Neural cell (in vitro differentiated cells): ENCODE results near the gene TMCO2. TPM values are rescaled to one million over a fixed set of nuclear protein-coding genes. Genes with fewer than 3 reads are reported as not detected.

Experiments used
- H2AFZ ChIP-seq: fragments of 200-600, 300-800 bp; sonication (generic), shearing (Covaris generic); 2 replicates; pipeline ENCODE4 v1.6.0; 2014; ENCODE audit warnings: low read depth, mild to moderate bottlenecking, antibody characterized with exemption, low read length, moderate library complexity
- H3F3A ChIP-seq: fragments of 200-600 bp; shearing (Covaris generic); 2 replicates; pipeline ENCODE4 v1.6.1; 2016; ENCODE audit warnings: mild to moderate bottlenecking, moderate library complexity, mixed read lengths, antibody characterized with exemption, low read length; ENCODE audit not compliant: insufficient read depth, poor library complexity, severe bottlenecking
- H3K27ac ChIP-seq: fragments of 200-600, 300-800 bp; sonication (generic), shearing (Covaris generic); 2 replicates; pipeline ENCODE4 v1.5.1; 2014; ENCODE audit warnings: mild to moderate bottlenecking, low read length, moderate library complexity
- H3K27me3 ChIP-seq: fragments of 300-800, 200-600 bp; sonication (generic), shearing (Covaris generic); 2 replicates; pipeline ENCODE4 v1.6.0; 2014; ENCODE audit warnings: mild to moderate bottlenecking, low read depth, low read length, moderate library complexity; ENCODE audit not compliant: insufficient read depth
- H3K36me3 ChIP-seq: fragments of 300-800, 200-600 bp; sonication (generic), shearing (Covaris generic); 2 replicates; pipeline ENCODE4 v1.5.1; 2014; ENCODE audit warnings: mild to moderate bottlenecking, antibody characterized with exemption, low read length, moderate library complexity; ENCODE audit not compliant: insufficient read depth
- H3K4me2 ChIP-seq: fragments of 300-800, 200-600 bp; sonication (generic), shearing (Covaris generic); 2 replicates; pipeline ENCODE4 v1.6.0; 2014; ENCODE audit warnings: mild to moderate bottlenecking, low read length
- H3K4me3 ChIP-seq: fragments of 300-800, 200-600 bp; sonication (generic), shearing (Covaris generic); 2 replicates; pipeline ENCODE4 v1.5.1; 2014; ENCODE audit warnings: mild to moderate bottlenecking, low read length, moderate library complexity
- H3K79me2 ChIP-seq: fragments of 200-600 bp; shearing (Covaris generic); replicated peaks from 2 replicates; pipeline ENCODE4 v1.6.0; 2014; ENCODE audit warnings: mild to moderate bottlenecking, low read length, moderate library complexity; ENCODE audit not compliant: insufficient read depth
- H3K9ac ChIP-seq: fragments of 300-800, 200-600 bp; sonication (generic), shearing (Covaris generic); 2 replicates; pipeline ENCODE4 v1.6.1; 2016; ENCODE audit warnings: mild to moderate bottlenecking, low read length, mixed read lengths
- H3K9me2 ChIP-seq: fragments of 200-600 bp; shearing (Covaris generic); 2 replicates; pipeline ENCODE4 v1.6.1; 2016; ENCODE audit warnings: mild to moderate bottlenecking, low read length, mixed read lengths; ENCODE audit not compliant: insufficient read depth
- H3K9me3 ChIP-seq: fragments of 200-600, 300-800 bp; sonication (generic), shearing (Covaris generic); 2 replicates; pipeline ENCODE4 v1.6.1; 2016; ENCODE audit warnings: mild to moderate bottlenecking, mixed run types, low read length, moderate library complexity, mixed read lengths
- H4K20me1 ChIP-seq: fragments of 200-600 bp; shearing (Covaris generic); 2 replicates; pipeline ENCODE4 v1.6.1; 2016; ENCODE audit warnings: mild to moderate bottlenecking, mixed run types; ENCODE audit not compliant: insufficient read depth
- EP300 ChIP-seq: fragments of 450-650 bp; conservative IDR thresholded peaks from 2 replicates; pipeline ENCODE4 v1.6.1; 2014; ENCODE audit warnings: antibody characterized with exemption, mild to moderate bottlenecking, moderate library complexity; ENCODE audit not compliant: poor library complexity, severe bottlenecking
- EZH2 ChIP-seq: fragments of 200-600, 300-800 bp; shearing (Covaris generic), sonication (generic); IDR thresholded peaks from 2 replicates; pipeline ENCODE4 v1.6.1; 2014; ENCODE audit warnings: antibody characterized with exemption, low read length, borderline replicate concordance, mild to moderate bottlenecking; ENCODE audit not compliant: insufficient read depth, poor library complexity, severe bottlenecking
- MXI1 ChIP-seq: fragments of 450-650 bp; conservative IDR thresholded peaks from 2 replicates; pipeline ENCODE4 v1.6.1; 2014; ENCODE audit warnings: antibody characterized with exemption, mild to moderate bottlenecking; ENCODE audit not compliant: poor library complexity, severe bottlenecking
- POLR2AphosphoS5 ChIP-seq: IDR thresholded peaks from 2 replicates; pipeline ENCODE4 v1.6.1; 2012
- RAD21 ChIP-seq: fragments of 450-650 bp; conservative IDR thresholded peaks from 2 replicates; pipeline ENCODE4 v1.6.1; 2014; ENCODE audit warnings: antibody characterized with exemption, mild to moderate bottlenecking, moderate library complexity
- SMC3 ChIP-seq: fragments of 450-650 bp; conservative IDR thresholded peaks from 2 replicates; pipeline ENCODE4 v1.6.1; 2014; ENCODE audit warnings: antibody characterized with exemption, mild to moderate bottlenecking, moderate library complexity; ENCODE audit not compliant: poor library complexity
- TAF1 ChIP-seq: IDR thresholded peaks from 2 replicates; pipeline ENCODE4 v1.6.1; 2012; ENCODE audit warnings: low read depth
- polyA plus RNA-seq: library from polyadenylated mRNA; depleted of rRNA; stranded (reverse); fragments of >200 nt; gene quantifications from 2 replicates; pipeline ENCODE4 v1.2.3, GENCODE V29; 2014
- TF ChIP-seq, protein P1 (sequence below): IDR thresholded peaks from 2 replicates; pipeline ENCODE4 v1.6.1; 2012; ENCODE audit warnings: borderline replicate concordance
- TF ChIP-seq, protein P2 (sequence below): fragments of 450-650 bp; IDR thresholded peaks from 2 replicates; pipeline ENCODE4 v1.5.1; 2014; ENCODE audit warnings: antibody characterized with exemption, mild to moderate bottlenecking, moderate library complexity; ENCODE audit not compliant: poor library complexity, severe bottlenecking

The TMCO2 gene
- polyA plus RNA-seq, 1 donor from 2014 or later = not detected

DNA sequence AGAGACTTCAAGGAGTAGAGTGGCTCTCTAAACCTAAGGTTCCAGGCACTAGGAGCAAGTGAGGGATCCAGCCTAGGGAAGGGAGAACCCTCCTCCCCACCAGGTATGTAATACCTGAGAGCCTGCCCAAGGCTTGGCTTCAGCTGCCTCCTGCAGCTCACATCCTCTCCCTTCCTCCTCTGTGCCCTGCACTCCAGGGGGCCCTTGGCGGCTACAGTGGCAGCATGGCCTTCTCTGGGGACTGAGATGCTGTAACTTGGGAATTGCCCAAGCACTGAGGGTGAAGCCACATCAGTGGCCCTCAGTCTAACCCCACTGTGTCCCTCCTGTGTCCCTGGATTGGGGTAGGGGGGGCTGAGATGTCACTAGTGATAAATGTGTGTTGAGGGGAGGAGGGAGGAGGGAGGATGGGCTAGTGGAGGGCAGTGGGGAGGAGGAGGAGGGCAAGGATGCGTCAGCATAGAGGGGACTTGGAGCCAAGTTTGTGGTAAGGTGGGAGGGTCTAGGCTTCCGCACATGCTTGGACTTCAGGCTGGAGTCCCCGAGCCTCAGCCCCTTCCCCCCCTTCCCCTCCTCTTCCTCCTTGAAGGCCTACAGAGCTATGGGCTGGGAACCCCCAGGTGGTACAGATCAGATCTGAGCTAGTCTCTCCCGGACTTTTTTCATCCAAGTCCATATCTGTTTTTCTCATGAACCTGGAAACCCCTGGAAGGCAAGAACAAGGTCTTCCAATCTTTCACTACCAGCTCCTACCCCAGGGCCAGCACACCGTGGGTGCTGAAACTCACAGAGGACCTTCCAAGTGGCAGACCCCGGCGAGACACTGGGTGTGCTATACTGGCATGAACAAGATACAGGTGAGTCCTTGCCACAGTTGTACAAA, 51.9 kb downstream of the TMCO2 start:
- H3K9me2 ChIP-seq = no peaks in the 10 kb centered on the region
- no peaks in the 10 kb centered on the region for H4K20me1 ChIP-seq
- no peak overlapping the region for H3K27ac ChIP-seq
- H3K9me3 ChIP-seq = no peaks in the 10 kb centered on the region
- H3K79me2 ChIP-seq = no peaks in the 10 kb centered on the region
- no peaks in the 10 kb centered on the region for H3K27me3 ChIP-seq
- no peak overlapping the region for H2AFZ ChIP-seq
- TF ChIP-seq EP300 (no peak), MXI1 (no peak), POLR2AphosphoS5 (no peak), TAF1 (no peak), EZH2 (no peak), RAD21 (no peak), SMC3 (no peak)
- TF ChIP-seq, protein P1, sequence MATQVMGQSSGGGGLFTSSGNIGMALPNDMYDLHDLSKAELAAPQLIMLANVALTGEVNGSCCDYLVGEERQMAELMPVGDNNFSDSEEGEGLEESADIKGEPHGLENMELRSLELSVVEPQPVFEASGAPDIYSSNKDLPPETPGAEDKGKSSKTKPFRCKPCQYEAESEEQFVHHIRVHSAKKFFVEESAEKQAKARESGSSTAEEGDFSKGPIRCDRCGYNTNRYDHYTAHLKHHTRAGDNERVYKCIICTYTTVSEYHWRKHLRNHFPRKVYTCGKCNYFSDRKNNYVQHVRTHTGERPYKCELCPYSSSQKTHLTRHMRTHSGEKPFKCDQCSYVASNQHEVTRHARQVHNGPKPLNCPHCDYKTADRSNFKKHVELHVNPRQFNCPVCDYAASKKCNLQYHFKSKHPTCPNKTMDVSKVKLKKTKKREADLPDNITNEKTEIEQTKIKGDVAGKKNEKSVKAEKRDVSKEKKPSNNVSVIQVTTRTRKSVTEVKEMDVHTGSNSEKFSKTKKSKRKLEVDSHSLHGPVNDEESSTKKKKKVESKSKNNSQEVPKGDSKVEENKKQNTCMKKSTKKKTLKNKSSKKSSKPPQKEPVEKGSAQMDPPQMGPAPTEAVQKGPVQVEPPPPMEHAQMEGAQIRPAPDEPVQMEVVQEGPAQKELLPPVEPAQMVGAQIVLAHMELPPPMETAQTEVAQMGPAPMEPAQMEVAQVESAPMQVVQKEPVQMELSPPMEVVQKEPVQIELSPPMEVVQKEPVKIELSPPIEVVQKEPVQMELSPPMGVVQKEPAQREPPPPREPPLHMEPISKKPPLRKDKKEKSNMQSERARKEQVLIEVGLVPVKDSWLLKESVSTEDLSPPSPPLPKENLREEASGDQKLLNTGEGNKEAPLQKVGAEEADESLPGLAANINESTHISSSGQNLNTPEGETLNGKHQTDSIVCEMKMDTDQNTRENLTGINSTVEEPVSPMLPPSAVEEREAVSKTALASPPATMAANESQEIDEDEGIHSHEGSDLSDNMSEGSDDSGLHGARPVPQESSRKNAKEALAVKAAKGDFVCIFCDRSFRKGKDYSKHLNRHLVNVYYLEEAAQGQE = no peak
- TF ChIP-seq, protein P2, sequence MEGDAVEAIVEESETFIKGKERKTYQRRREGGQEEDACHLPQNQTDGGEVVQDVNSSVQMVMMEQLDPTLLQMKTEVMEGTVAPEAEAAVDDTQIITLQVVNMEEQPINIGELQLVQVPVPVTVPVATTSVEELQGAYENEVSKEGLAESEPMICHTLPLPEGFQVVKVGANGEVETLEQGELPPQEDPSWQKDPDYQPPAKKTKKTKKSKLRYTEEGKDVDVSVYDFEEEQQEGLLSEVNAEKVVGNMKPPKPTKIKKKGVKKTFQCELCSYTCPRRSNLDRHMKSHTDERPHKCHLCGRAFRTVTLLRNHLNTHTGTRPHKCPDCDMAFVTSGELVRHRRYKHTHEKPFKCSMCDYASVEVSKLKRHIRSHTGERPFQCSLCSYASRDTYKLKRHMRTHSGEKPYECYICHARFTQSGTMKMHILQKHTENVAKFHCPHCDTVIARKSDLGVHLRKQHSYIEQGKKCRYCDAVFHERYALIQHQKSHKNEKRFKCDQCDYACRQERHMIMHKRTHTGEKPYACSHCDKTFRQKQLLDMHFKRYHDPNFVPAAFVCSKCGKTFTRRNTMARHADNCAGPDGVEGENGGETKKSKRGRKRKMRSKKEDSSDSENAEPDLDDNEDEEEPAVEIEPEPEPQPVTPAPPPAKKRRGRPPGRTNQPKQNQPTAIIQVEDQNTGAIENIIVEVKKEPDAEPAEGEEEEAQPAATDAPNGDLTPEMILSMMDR = no peak
- no peak overlapping the region for H3K9ac ChIP-seq
- no peaks in the 10 kb centered on the region for H3K36me3 ChIP-seq
- H3K4me2 ChIP-seq = no peak overlapping the region
- H3K4me3 ChIP-seq = no peak overlapping the region
- H3F3A ChIP-seq = no peaks in the 10 kb centered on the region

DNA sequence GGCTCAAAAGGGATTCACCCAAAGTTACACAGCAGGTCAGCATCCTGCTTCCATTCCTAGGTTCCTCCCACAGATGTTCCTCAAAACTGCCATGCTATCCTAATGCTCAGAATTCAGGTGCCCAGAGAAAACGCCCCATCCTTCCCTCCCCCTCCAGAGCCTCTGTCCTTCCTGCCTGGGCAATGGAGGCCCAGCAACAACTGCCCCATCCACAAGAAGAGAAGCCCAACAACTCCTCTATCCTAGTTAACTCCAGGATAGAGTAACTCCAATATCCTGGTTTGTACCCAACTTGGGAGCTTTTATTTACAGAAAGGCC, 52.5 kb downstream of the TMCO2 start:
- Histone ChIP-seq H4K20me1 (no peaks in the 10 kb centered on the region), H2AFZ (no peak overlapping the region), H3K36me3 (no peaks in the 10 kb centered on the region), H3K9me2 (no peaks in the 10 kb centered on the region), H3F3A (no peaks in the 10 kb centered on the region), H3K4me2 (no peak overlapping the region), H3K27ac (no peak overlapping the region), H3K4me3 (no peak overlapping the region), H3K9me3 (no peaks in the 10 kb centered on the region), H3K27me3 (no peaks in the 10 kb centered on the region), H3K79me2 (no peaks in the 10 kb centered on the region), H3K9ac (no peak overlapping the region)
- no peak for TF ChIP-seq EP300

DNA sequence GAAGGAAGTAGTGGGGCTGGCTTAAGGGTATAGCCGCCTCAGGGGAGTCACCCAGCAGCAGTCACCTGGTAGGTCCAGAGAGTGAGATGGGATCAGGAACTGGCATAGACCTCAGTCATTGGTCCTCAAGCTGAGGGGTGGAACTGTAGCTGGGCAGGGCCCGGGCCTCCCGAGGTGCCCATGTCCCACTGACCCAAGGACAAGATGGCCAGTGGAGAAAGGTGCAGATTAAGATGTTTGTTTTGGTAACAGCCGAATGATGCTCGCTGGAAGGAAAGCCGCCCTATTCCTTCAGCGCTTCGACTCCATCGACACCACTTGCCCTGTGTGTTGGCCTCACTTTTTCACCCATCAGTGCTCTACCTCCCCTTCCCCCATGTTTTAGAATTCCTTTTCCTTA, 52.9 kb downstream of the TMCO2 start:
- Histone ChIP-seq H3K9ac (no peak overlapping the region), H3K79me2 (no peaks in the 10 kb centered on the region), H3K4me3 (no peak overlapping the region), H4K20me1 (no peaks in the 10 kb centered on the region), H3K9me2 (no peaks in the 10 kb centered on the region), H3K9me3 (no peaks in the 10 kb centered on the region), H2AFZ (no peak overlapping the region), H3F3A (no peaks in the 10 kb centered on the region), H3K36me3 (no peaks in the 10 kb centered on the region), H3K27me3 (no peaks in the 10 kb centered on the region), H3K4me2 (no peak overlapping the region), H3K27ac (no peak overlapping the region)
- TF ChIP-seq, protein P2 = no peak
- TF ChIP-seq EZH2 = no peak
- no peak for TF ChIP-seq MXI1
- TF ChIP-seq EP300 = no peak
- no peak for TF ChIP-seq SMC3
- no peak for TF ChIP-seq RAD21
- TF ChIP-seq, protein P1 = no peak
- no peak for TF ChIP-seq TAF1
